GM12874 (cell line): Measurements from ENCODE around the gene TRPM7.

Experiments
- TF ChIP-seq, protein P1 (sequence below): IDR thresholded peaks from 2 replicates; pipeline ENCODE4 v1.5.1; 2011; ENCODE audit warnings: low read depth, mild to moderate bottlenecking, control low read depth, low read length, moderate library complexity; ENCODE audit not compliant: insufficient read depth

Gene TRPM7

DNA sequence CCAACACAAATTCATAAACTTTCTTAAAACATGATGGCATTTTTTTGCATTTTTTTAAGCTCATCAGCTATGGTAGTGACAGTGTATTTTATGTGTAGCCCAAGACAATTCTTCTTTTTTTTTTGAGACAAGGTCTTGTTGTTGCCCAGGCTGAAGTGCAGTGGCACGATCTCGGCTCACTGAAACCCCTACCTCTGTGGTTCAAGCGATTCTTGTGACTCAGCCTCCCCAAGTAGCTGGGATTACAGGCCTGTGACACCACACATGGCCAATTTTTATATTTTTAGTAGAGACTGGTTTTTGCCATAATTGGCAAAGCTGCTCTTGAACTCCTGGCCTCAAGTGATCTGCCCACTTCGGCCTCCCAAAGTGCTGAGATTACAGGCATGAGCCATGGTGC, 122.8 kb downstream of the TRPM7 start:
- TF ChIP-seq, protein P1, sequence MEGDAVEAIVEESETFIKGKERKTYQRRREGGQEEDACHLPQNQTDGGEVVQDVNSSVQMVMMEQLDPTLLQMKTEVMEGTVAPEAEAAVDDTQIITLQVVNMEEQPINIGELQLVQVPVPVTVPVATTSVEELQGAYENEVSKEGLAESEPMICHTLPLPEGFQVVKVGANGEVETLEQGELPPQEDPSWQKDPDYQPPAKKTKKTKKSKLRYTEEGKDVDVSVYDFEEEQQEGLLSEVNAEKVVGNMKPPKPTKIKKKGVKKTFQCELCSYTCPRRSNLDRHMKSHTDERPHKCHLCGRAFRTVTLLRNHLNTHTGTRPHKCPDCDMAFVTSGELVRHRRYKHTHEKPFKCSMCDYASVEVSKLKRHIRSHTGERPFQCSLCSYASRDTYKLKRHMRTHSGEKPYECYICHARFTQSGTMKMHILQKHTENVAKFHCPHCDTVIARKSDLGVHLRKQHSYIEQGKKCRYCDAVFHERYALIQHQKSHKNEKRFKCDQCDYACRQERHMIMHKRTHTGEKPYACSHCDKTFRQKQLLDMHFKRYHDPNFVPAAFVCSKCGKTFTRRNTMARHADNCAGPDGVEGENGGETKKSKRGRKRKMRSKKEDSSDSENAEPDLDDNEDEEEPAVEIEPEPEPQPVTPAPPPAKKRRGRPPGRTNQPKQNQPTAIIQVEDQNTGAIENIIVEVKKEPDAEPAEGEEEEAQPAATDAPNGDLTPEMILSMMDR, result no peak

DNA sequence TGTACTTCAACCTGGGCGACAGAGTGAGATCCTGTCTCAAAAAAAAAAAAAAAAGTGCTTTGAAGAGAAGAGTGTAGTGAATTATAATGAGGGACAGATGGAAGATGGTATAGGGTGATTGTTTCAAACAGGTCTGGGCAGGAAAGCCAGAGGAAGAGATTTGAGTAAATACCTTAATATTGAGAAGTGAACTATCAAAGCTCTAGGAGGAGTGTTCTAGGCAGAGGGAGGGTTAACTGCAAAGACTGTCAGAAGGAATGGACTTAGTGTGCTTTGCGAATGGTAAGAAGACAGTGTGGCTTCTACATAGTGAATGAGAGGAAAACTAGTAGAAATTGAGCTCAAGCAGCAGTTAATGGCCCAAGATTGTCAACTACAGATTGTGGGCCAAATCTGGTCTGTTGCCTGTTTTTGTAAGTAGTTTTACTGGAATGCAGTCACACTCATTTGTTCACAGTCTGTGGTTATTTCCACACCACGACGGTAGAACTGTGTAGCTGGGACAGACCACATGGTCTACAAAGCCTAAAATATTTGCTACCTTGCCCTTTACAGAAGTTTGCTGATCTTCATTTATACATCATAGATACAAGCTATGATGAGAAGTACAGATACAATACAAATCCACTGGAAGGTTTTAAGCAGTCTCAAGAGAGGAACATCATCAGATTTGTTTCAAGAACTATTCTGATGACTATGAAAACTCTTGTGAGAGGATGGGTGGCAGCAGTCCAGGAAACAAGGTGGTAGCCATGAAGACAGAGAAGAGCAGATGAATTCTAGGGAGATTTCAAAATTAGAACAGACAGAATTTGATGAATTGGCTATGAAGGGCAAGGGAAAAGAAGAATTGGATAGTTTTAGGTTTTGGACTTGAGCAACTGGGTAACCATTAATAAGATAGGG, 123.6 kb downstream of the TRPM7 start:
- TF ChIP-seq, protein P1, result no peak

DNA sequence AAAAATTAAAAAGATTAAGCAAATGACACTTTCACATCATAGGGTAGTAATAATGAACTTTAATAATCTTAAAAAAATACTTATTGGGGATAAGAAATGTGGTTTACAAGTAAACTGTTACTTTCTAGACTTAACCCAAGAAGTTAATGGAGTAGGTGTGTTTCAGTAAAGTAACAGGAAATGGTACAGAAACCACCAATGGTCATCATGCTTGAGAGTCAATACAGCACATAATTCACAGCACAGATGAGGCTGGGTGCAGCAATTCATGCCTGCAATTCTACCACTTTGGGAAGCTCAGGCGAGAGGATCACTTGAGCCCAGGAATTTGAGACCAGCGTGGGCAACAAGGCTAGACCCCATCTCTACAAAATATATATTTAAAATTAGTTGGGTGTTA, 128.6 kb downstream of the TRPM7 start:
- TF ChIP-seq, protein P1, result no peak

DNA sequence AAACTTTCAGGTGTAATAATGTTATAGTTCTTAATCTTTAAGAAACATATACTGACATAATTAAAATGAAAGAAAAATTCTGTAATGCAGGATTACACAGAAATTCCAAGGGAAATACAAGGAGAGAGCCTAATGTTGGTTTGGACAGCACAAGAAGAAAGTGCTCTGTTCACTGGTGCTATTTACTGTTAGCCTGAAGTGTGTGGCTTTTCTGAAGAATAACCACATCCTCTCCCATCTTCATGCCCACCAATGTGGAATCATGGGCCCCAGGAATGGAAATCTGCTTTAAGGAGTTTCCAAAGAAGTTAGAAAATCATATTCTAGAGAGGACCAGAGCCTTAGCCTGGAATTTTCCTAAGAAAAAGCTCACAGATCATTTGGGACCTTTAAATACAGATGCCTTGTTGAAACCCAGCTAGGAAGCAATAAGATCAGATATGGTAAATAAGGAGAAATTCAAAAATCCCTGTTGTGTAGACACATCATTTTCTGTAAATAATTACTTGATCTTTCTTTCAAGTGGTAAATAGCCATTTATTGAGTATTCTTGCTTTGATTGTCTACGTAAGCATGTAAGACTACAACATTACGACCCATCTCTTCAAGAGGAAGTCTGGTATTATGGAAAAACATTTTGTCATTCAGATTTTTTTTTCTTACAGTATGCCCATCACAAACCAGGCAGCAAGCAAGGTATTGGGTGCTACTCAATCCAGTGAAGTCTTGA, 129.8 kb downstream of the TRPM7 start:
- TF ChIP-seq, protein P1, result no peak

DNA sequence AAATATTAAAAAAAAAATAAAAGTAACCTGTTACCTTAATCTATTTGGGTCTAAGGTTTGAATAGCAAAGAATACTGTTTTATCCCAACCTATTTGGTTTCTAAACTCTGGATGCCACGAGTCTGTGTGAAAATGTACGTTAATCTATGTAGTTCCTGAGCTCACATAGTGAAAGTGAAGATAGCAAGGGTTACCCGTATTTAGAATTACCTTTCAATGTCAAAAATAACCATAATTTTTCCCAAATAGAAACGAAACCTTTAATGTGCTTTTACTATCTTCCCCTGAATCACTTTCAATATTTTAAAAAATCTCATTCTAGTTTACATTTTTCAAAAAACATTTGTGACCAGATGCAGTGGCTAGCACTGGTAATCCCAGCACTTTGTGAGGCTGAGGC, 134.4 kb downstream of the TRPM7 start:
- TF ChIP-seq, protein P1, result no peak

DNA sequence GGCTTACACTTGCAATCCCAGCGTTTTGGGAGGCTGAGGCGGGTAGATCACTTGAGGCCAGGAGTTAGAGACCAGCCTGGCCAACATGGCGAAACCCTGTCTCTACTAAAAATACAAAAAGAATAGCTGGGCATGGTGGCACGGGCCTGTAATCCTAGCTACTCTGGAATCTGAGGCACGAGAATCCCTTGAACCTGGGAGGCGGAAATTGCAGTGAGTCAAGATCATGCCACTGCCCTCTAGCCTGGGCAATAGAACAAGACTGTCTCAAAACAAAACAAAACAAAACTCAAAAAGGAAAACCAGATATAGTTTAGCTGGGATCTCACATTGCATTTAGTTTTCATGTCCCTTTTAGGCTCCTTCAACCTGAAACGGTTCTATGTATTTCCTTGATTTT, 137.3 kb downstream of the TRPM7 start:
- TF ChIP-seq, protein P1, result no peak

DNA sequence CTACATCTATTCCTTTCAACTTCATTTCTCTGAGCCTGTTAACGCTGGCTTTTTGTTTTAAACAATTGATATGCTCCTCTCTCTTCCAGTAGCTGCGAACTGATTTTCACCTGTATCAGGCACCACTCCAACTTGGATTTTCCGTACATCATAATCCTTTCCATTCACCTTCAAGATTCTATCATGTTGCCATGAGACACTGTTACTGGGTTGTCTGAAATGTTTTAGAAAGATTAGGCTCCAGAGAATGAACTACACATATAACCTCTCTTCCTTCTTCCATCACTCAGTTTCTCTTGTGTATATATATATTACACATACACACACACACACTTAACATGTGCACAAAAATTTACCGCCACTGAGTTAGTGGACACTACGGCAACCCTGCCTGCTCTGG, 140.0 kb downstream of the TRPM7 start, which contains the start of gene USP50:
Gene USP50 (minus strand): TSS at position 101 of the 400 bp plus-strand sequence. CDS start 141 bp downstream, outside the sequence.
- TF ChIP-seq, protein P1, result no peak
